Left hindlimb (tissue), 1 donor: ENCODE results near the gene ZCCHC9.
"Not testable (repeated sequence)": the region's sequence is repeated elsewhere in the genome, so short reads cannot be mapped to it uniquely, and the experiment has no call there.

Experiments
- DNase-seq: peaks from one replicate; pipeline ENCODE4 v3.0.0-alpha.2; 2018

The ZCCHC9 gene

GRCh38 chr5:81308836-81309235 is 7.4 kb downstream of the ZCCHC9 start:
- DNase-seq: no peak

- no peak for DNase-seq
Observed at GRCh38 chr5:81310402-81311063, 9.1 kb downstream of the ZCCHC9 start.

GRCh38 chr5:81313278-81313677 is 11.9 kb downstream of the ZCCHC9 start:
- no peak for DNase-seq

- no peak for DNase-seq
Observed at GRCh38 chr5:81313686-81314085, 12.3 kb downstream of the ZCCHC9 start.

GRCh38 chr5:81314581-81314980 is 13.2 kb downstream of the ZCCHC9 start:
- DNase-seq: no peak

- no peak for DNase-seq
Observed at GRCh38 chr5:81315336-81315735, 13.9 kb downstream of the ZCCHC9 start.

GRCh38 chr5:81315830-81316229 is 14.4 kb downstream of the ZCCHC9 start:
- no peak for DNase-seq

- no peak for DNase-seq
Observed at GRCh38 chr5:81316571-81316970, 15.2 kb downstream of the ZCCHC9 start.

- no peak for DNase-seq
Observed at GRCh38 chr5:81317536-81317935, 16.1 kb downstream of the ZCCHC9 start.

GRCh38 chr5:81326554-81326953 is 25.2 kb downstream of the ZCCHC9 start:
- DNase-seq: no peak

- no peak for DNase-seq
Observed at GRCh38 chr5:81334304-81335061, 33.1 kb downstream of the ZCCHC9 start.

GRCh38 chr5:81335946-81336345 is 34.6 kb downstream of the ZCCHC9 start:
- DNase-seq: no peak

- DNase-seq: no peak
Observed at GRCh38 chr5:81336556-81336955, 35.2 kb downstream of the ZCCHC9 start.

GRCh38 chr5:81337803-81338202 is 36.4 kb downstream of the ZCCHC9 start:
- DNase-seq: no peak

GRCh38 chr5:81338213-81338612 is 36.8 kb downstream of the ZCCHC9 start:
- not testable (repeated sequence) for DNase-seq

- no peak for DNase-seq
Observed at GRCh38 chr5:81344736-81345135, 43.3 kb downstream of the ZCCHC9 start.

- DNase-seq: no peak
Observed at GRCh38 chr5:81345411-81346003, 44.1 kb downstream of the ZCCHC9 start.

- no peak for DNase-seq
Observed at GRCh38 chr5:81349161-81349560, 47.8 kb downstream of the ZCCHC9 start.

GRCh38 chr5:81350507-81350906 is 49.1 kb downstream of the ZCCHC9 start:
- DNase-seq: no peak

- no peak for DNase-seq
Observed at GRCh38 chr5:81353189-81353588, 51.8 kb downstream of the ZCCHC9 start.

- DNase-seq: no peak
Observed at GRCh38 chr5:81354093-81354492, 52.7 kb downstream of the ZCCHC9 start.

GRCh38 chr5:81355291-81356251 is 54.2 kb downstream of the ZCCHC9 start:
- DNase-seq: no peak

- no peak for DNase-seq
Observed at GRCh38 chr5:81359108-81359507, 57.7 kb downstream of the ZCCHC9 start.
